ENCODE data around the gene CLPX.

GRCh38 chr15:65231306-65231705 lies 46.2 kb upstream of the CLPX start:
- no peak for TF ChIP-seq EP300 (IDR thresholded peaks at IDR 0.05)
- TF ChIP-seq CTCF (IDR thresholded peaks at IDR 0.05), result no peak
- TF ChIP-seq POLR2A (IDR thresholded peaks at IDR 0.05; ENCODE audit: low read depth), result no peak
- no peak for TF ChIP-seq POLR2AphosphoS5 (IDR thresholded peaks at IDR 0.05)

Data from esophagus muscularis mucosa (tissue), 4 donors.